Trophoblast cell (in vitro differentiated cells and primary cell): ENCODE results near the gene KIAA1210.

Source experiments
- DNase-seq, 2 donors: peaks; one replicate each; pipeline ENCODE4 v3.0.0-alpha.2; 2016
- H2AFZ ChIP-seq: 2 replicates; pipeline ENCODE4 v1.6.1; 2013; ENCODE audit warnings: low read length, moderate library complexity, mild to moderate bottlenecking; ENCODE audit not compliant: insufficient read depth, poor library complexity
- H2AK5ac ChIP-seq: 2 replicates; pipeline ENCODE4 v1.6.1; 2013; ENCODE audit warnings: mild to moderate bottlenecking, low read length
- H2BK120ac ChIP-seq: 2 replicates; pipeline ENCODE4 v1.6.1; 2013; ENCODE audit warnings: low read length, mild to moderate bottlenecking, moderate library complexity; ENCODE audit not compliant: insufficient read depth, poor library complexity
- H2BK12ac ChIP-seq: 2 replicates; pipeline ENCODE4 v1.6.1; 2013; ENCODE audit warnings: mild to moderate bottlenecking, low read length, moderate library complexity
- H2BK5ac ChIP-seq: 2 replicates; pipeline ENCODE4 v1.6.1; 2013; ENCODE audit warnings: low read length, low read depth, moderate library complexity, mild to moderate bottlenecking; ENCODE audit not compliant: poor library complexity
- H3K14ac ChIP-seq: 2 replicates; pipeline ENCODE4 v1.6.1; 2013; ENCODE audit warnings: mild to moderate bottlenecking, low read length
- H3K18ac ChIP-seq: 2 replicates; pipeline ENCODE4 v1.6.1; 2013; ENCODE audit warnings: mild to moderate bottlenecking, low read length
- H3K23ac ChIP-seq: 2 replicates; pipeline ENCODE4 v1.6.1; 2013; ENCODE audit warnings: low read length
- H3K27ac ChIP-seq: 2 replicates; pipeline ENCODE4 v1.5.1; 2013; ENCODE audit warnings: low read depth, mild to moderate bottlenecking, inconsistent platforms, low read length, moderate library complexity
- H3K27me3 ChIP-seq: 2 replicates; pipeline ENCODE4 v1.6.1; 2013; ENCODE audit warnings: inconsistent platforms, mild to moderate bottlenecking, low read length, moderate library complexity; ENCODE audit not compliant: insufficient read depth
- H3K36me3 ChIP-seq, 2 experiments: 1 replicate in 1 of 2; 2 replicates in 1 of 2; pipeline ENCODE4 v1.6.1; 2013; ENCODE audit warnings: low read length in 2 of 2, mild to moderate bottlenecking in 2 of 2, moderate library complexity in 1 of 2; ENCODE audit not compliant: insufficient read depth in 2 of 2, control insufficient read depth in 1 of 2
- H3K4ac ChIP-seq: 2 replicates; pipeline ENCODE4 v1.6.1; 2013; ENCODE audit warnings: low read depth, mild to moderate bottlenecking, low read length, moderate library complexity
- H3K4me1 ChIP-seq, 2 experiments: 1 replicate in 1 of 2; 2 replicates in 1 of 2; pipeline ENCODE4 v1.6.1; 2013; ENCODE audit warnings: low read length in 2 of 2, mild to moderate bottlenecking in 2 of 2, moderate library complexity in 1 of 2; ENCODE audit not compliant: insufficient read depth in 2 of 2, control insufficient read depth in 1 of 2
- H3K4me2 ChIP-seq: 2 replicates; pipeline ENCODE4 v1.6.1; 2013; ENCODE audit warnings: inconsistent platforms, mild to moderate bottlenecking, low read length, moderate library complexity
- H3K4me3 ChIP-seq: 2 replicates; pipeline ENCODE4 v1.5.1; 2013; ENCODE audit warnings: mild to moderate bottlenecking, low read depth, low read length, inconsistent platforms
- H3K79me1 ChIP-seq: one replicate; pipeline ENCODE4 v1.6.1; 2013; ENCODE audit warnings: low read length
- H3K79me2 ChIP-seq: 2 replicates; pipeline ENCODE4 v1.6.1; 2013; ENCODE audit warnings: low read length, mild to moderate bottlenecking; ENCODE audit not compliant: control insufficient read depth, insufficient read depth, poor library complexity
- H3K9ac ChIP-seq: 2 replicates; pipeline ENCODE4 v1.6.1; 2013; ENCODE audit warnings: mild to moderate bottlenecking, low read length
- H3K9me3 ChIP-seq: 2 replicates; pipeline ENCODE4 v1.6.1; 2013; ENCODE audit warnings: low read depth, mild to moderate bottlenecking, control low read depth, inconsistent platforms, low read length; ENCODE audit not compliant: insufficient read depth
- H4K12ac ChIP-seq: 2 replicates; pipeline ENCODE4 v1.6.1; 2013; ENCODE audit warnings: low read depth, mild to moderate bottlenecking, low read length, moderate library complexity
- H4K8ac ChIP-seq: 2 replicates; pipeline ENCODE4 v1.6.1; 2013; ENCODE audit warnings: low read depth, mild to moderate bottlenecking, low read length, moderate library complexity
- H4K91ac ChIP-seq: one replicate; pipeline ENCODE4 v1.6.1; 2013; ENCODE audit warnings: low read depth, mild to moderate bottlenecking, low read length, moderate library complexity
- WGBS: extraction: QIAGEN DNeasy Blood & Tissue Kit; methylation state at CpG from one replicate; pipeline ENCODE4 v1.1.7; 2013; ENCODE audit warnings: missing lambda C conversion rate; ENCODE audit not compliant: insufficient read length, insufficient coverage; ENCODE audit errors: extremely low coverage; 5-methylcytosine and 5-hydroxymethylcytosine counted together

KIAA1210 gene

GRCh38 chrX:119075270-119076025 is 52.2 kb downstream of the KIAA1210 start:
- H2BK120ac ChIP-seq = no peak overlapping the region
- no peak overlapping the region for H4K8ac ChIP-seq
- no peaks in the 10 kb centered on the region for H3K4me1 ChIP-seq
- no peak overlapping the region for H2BK12ac ChIP-seq
- no peak overlapping the region for H3K14ac ChIP-seq
- no peak overlapping the region for H3K18ac ChIP-seq
- H3K36me3 ChIP-seq = no peaks in the 10 kb centered on the region
- no peak overlapping the region for H3K4ac ChIP-seq
- no peak overlapping the region for H3K4me2 ChIP-seq
- H2BK5ac ChIP-seq = no peak overlapping the region
- no peaks in the 10 kb centered on the region for H3K79me1 ChIP-seq
- H4K91ac ChIP-seq = no peak overlapping the region
- H3K4me3 ChIP-seq = no peak overlapping the region
- no peak overlapping the region for H2AFZ ChIP-seq
- DNase-seq = peak in 1 of 2 donors; percentile 25
- H3K27me3 ChIP-seq = no peaks in the 10 kb centered on the region
- no peaks in the 10 kb centered on the region for H3K9me3 ChIP-seq
- H3K9ac ChIP-seq = no peak overlapping the region
- no peak overlapping the region for H3K23ac ChIP-seq
- H4K12ac ChIP-seq = no peak overlapping the region
- H2AK5ac ChIP-seq = no peak overlapping the region
- H3K79me2 ChIP-seq = no peaks in the 10 kb centered on the region
- no CpG with 5 or more reads among the region's 3 CpGs for WGBS
- H3K27ac ChIP-seq = no peak overlapping the region

DNA sequence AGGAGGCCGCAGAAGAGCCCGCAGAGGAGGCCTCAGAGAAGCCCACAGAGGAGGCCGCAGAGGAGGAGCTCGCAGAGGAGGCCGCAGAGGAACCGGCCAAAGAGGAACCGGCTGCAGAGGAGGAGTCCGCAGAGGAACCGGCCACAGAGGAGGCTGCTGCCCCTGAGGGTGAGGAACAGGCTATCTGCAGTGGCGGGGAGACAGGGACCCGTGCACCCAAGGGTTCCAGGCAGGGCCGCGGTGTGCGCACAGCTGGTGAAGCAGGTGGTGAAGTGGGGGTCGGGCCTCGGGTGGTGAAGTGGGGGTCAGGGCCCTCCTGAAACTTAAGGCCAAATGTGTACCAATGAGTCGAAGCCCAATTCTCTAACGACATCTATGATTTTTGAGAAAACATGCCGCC is 53.7 kb downstream of the KIAA1210 start:
- no peak overlapping the region for H4K8ac ChIP-seq
- H3K14ac ChIP-seq = no peak overlapping the region
- H3K4ac ChIP-seq = no peak overlapping the region
- no peak overlapping the region for H2BK120ac ChIP-seq
- no peaks in the 10 kb centered on the region for H3K36me3 ChIP-seq
- H3K23ac ChIP-seq = no peak overlapping the region
- no peak overlapping the region for H4K91ac ChIP-seq
- no peak overlapping the region for H2BK5ac ChIP-seq
- no peak overlapping the region for H3K27ac ChIP-seq
- no peak overlapping the region for H2AFZ ChIP-seq
- DNase-seq = no peak
- no peaks in the 10 kb centered on the region for H3K79me1 ChIP-seq
- H3K4me1 ChIP-seq = no peaks in the 10 kb centered on the region
- H3K9ac ChIP-seq = no peak overlapping the region
- no peak overlapping the region for H3K18ac ChIP-seq
- no peak overlapping the region for H2BK12ac ChIP-seq
- no peak overlapping the region for H3K4me3 ChIP-seq
- no peak overlapping the region for H2AK5ac ChIP-seq
- H3K4me2 ChIP-seq = no peak overlapping the region
- WGBS = no CpG with 5 or more reads among the region's 19 CpGs
- H3K79me2 ChIP-seq = no peaks in the 10 kb centered on the region
- H3K27me3 ChIP-seq = no peaks in the 10 kb centered on the region
- H3K9me3 ChIP-seq = no peaks in the 10 kb centered on the region
- H4K12ac ChIP-seq = no peak overlapping the region

DNA sequence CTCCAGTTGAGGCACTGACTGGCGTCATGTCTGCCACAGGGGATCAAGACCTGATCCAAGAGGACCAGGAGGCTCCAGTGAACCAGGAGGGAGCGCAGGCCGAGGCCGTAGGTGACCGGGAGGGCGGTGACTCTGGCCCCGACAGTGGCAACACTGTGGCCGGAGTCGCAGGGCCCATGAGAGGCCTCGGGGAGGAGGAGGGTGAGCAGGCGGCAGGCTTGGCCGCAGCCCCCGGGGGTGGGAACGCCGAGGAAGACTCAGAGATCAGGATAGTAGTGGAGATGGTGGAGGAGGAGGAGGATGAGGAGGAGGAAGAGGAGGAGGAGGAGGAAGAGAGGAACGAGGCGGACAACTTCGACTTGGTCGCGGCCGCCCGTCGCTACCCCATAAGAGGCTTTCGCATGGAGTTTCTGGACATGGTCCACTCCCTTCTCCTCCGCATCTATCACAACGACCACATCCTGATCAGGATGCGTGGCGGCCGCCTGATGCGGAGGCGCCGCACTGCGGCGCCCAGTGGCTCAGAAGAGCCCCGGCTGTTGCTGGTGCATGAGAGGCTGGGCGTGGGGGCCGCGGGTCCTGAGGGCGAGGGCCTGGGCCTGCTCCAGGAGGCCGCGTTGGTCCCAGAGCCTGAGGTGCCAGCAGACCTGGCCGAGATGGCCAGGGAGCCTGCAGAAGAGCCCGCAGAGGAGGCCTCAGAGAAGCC is 54.3 kb downstream of the KIAA1210 start:
- no peaks in the 10 kb centered on the region for H3K4me1 ChIP-seq
- no peak overlapping the region for H3K27ac ChIP-seq
- H3K4me2 ChIP-seq = no peak overlapping the region
- no peak overlapping the region for H4K91ac ChIP-seq
- WGBS = no CpG with 5 or more reads among the region's 43 CpGs
- no peak overlapping the region for H2BK12ac ChIP-seq
- no peak overlapping the region for H3K4me3 ChIP-seq
- no peak overlapping the region for H2BK5ac ChIP-seq
- H3K27me3 ChIP-seq = no peaks in the 10 kb centered on the region
- H3K9me3 ChIP-seq = no peaks in the 10 kb centered on the region
- no peak overlapping the region for H3K18ac ChIP-seq
- H3K14ac ChIP-seq = no peak overlapping the region
- H3K79me2 ChIP-seq = no peaks in the 10 kb centered on the region
- no peak overlapping the region for H4K8ac ChIP-seq
- no peak overlapping the region for H3K4ac ChIP-seq
- no peaks in the 10 kb centered on the region for H3K79me1 ChIP-seq
- no peak overlapping the region for H2AFZ ChIP-seq
- H3K9ac ChIP-seq = no peak overlapping the region
- H3K23ac ChIP-seq = no peak overlapping the region
- no peak overlapping the region for H4K12ac ChIP-seq
- no peaks in the 10 kb centered on the region for H3K36me3 ChIP-seq
- no peak overlapping the region for H2AK5ac ChIP-seq
- H2BK120ac ChIP-seq = no peak overlapping the region
- no peak for DNase-seq

- H3K18ac ChIP-seq = no peak within 1 kb of the TSS
- no peaks in the 10 kb centered on the region for H3K27me3 ChIP-seq
- H3K23ac ChIP-seq = no peak within 1 kb of the TSS
- no CpG with 5 or more reads among the region's 6 CpGs for WGBS
- no peaks in the 10 kb centered on the region for H3K79me1 ChIP-seq
- no peak within 1 kb of the TSS for H3K4me3 ChIP-seq
- no peak within 1 kb of the TSS for H2BK12ac ChIP-seq
- H3K4ac ChIP-seq = no peak within 1 kb of the TSS
- no peaks in the 10 kb centered on the region for H3K36me3 ChIP-seq
- no peaks in the 10 kb centered on the region for H3K9me3 ChIP-seq
- no peak within 1 kb of the TSS for H2AK5ac ChIP-seq
- DNase-seq = no peak
- no peak within 1 kb of the TSS for H3K9ac ChIP-seq
- H3K4me1 ChIP-seq = no peaks in the 10 kb centered on the region
- H2AFZ ChIP-seq = no peak within 1 kb of the TSS
- no peak within 1 kb of the TSS for H3K14ac ChIP-seq
- H3K79me2 ChIP-seq = no peaks in the 10 kb centered on the region
- H2BK5ac ChIP-seq = no peak within 1 kb of the TSS
- no peak within 1 kb of the TSS for H4K8ac ChIP-seq
- no peak within 1 kb of the TSS for H2BK120ac ChIP-seq
- no peak within 1 kb of the TSS for H4K91ac ChIP-seq
- H4K12ac ChIP-seq = no peak within 1 kb of the TSS
- H3K4me2 ChIP-seq = no peak within 1 kb of the TSS
- no peak within 1 kb of the TSS for H3K27ac ChIP-seq
Observed at GRCh38 chrX:119072744-119073143, 54.9 kb downstream of the KIAA1210 start, which contains the start of gene CT47C1. TSS of gene CT47C1 (plus strand) at chrX:119072993. CDS start at chrX:119073226, 233 bp downstream.
